SU-DHL-6 (cell line): ENCODE results near the gene CLUH.

Experiments
- CTCF ChIP-seq: fragments of 200-600 bp; sonication (generic); IDR thresholded peaks from one replicate; pipeline ENCODE4 v1.5.1; 2017; ENCODE audit warnings: antibody characterized with exemption, mild to moderate bottlenecking, low read length, moderate library complexity; ENCODE audit not compliant: insufficient read depth, poor library complexity, severe bottlenecking
- EZH2phosphoT487 ChIP-seq: fragments of 200-600 bp; sonication (generic), shearing (Covaris generic); conservative IDR thresholded peaks from 2 replicates; pipeline ENCODE4 v1.6.1; 2018; ENCODE audit warnings: mild to moderate bottlenecking, antibody characterized with exemption, low read length, moderate library complexity, mixed read lengths

GRCh38 chr17:2706911-2707510, 4.6 kb downstream of the CLUH start:
- TF ChIP-seq CTCF, result no peak
- TF ChIP-seq EZH2phosphoT487, result no peak
